Peyer's patch (tissue), 4 donors: ENCODE data around the gene FAM177A1.

Source experiments
- CTCF ChIP-seq, 6 experiments: fragments of 450-650 bp in 4 of 6; fragments of 200-600 bp in 2 of 6; sonication (generic) in 1 of 6; IDR thresholded peaks; one replicate each; pipeline ENCODE4 v1.5.1; 2017 to 2019; ENCODE audit warnings: antibody characterized with exemption in 6 of 6, mild to moderate bottlenecking in 3 of 6, moderate library complexity in 1 of 6
- POLR2A ChIP-seq, 2 donors: fragments of 450-650 bp; IDR thresholded peaks; one replicate each; pipeline ENCODE4 v1.5.1; 2017; ENCODE audit warnings: antibody characterized with exemption in 2 of 2, mild to moderate bottlenecking in 2 of 2, moderate library complexity in 2 of 2

DNA sequence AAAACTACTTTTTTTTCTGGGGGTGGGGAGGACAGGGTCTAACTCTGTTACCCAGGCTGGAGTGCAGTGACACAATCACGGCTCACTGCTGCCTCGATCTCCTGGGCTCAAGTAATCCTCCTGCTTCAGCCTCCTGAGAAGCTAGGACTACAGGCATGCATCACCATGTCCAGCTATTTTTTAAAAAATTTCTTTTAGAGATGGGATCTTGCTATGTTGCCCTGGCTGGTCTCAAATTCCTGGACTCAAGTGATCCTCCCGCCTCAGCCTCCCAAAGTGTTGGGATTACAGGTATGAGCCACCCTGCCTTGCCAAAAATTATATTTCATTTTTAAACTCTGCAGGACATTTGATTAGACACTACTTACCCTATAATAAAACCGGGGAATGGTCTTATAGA, 70.2 kb downstream of the FAM177A1 start:
- TF ChIP-seq POLR2A (IDR thresholded peaks at IDR 0.05): no peak
- no peak for TF ChIP-seq CTCF (IDR thresholded peaks at IDR 0.05)
